Esophagus squamous epithelium (tissue), 5 donors: ENCODE data around the gene OR51F1. TPM values are rescaled to one million over a fixed set of nuclear protein-coding genes. Genes with fewer than 3 reads are reported as not detected.
"Not testable (repeated sequence)": the region's sequence is repeated elsewhere in the genome, so short reads cannot be mapped to it uniquely, and the experiment has no call there.

Source experiments
- DNase-seq: peaks from one replicate; lab custom pipeline; 2025; lab: John Stamatoyannopoulos, UW
- H3K27ac ChIP-seq, 4 donors: fragments of 200-600 bp; sonication (generic); one replicate each; pipeline ENCODE4 v1.5.1; 2016 to 2019; ENCODE audit warnings: mild to moderate bottlenecking in 1 of 4
- H3K27me3 ChIP-seq, 4 donors: fragments of 200-600 bp; sonication (generic); 1 replicate in 3 of 4; 2 replicates in 1 of 4; pipeline versions ENCODE4 v1.5.1 to v1.6.0; 2017 to 2021; ENCODE audit warnings: antibody characterized with exemption in 1 of 4
- H3K36me3 ChIP-seq, 3 donors: fragments of 200-600 bp; sonication (generic); one replicate each; pipeline ENCODE4 v1.5.1; 2016 to 2019
- H3K4me1 ChIP-seq, 3 donors: fragments of 200-600 bp; sonication (generic); one replicate each; pipeline ENCODE4 v1.5.1; 2017 to 2019
- H3K4me3 ChIP-seq, 4 donors: fragments of 200-600 bp; sonication (generic); 1 replicate in 3 of 4; 2 replicates in 1 of 4; pipeline ENCODE4 v1.5.1; 2016 to 2019; ENCODE audit warnings: mild to moderate bottlenecking in 2 of 4, moderate library complexity in 1 of 4
- H3K9me3 ChIP-seq, 3 donors: fragments of 200-600 bp; sonication (generic); one replicate each; pipeline ENCODE4 v1.5.1; 2016 to 2019
- POLR2A ChIP-seq, 4 donors: fragments of 450-650 bp; IDR thresholded peaks; one replicate each; pipeline ENCODE4 v1.6.1; 2017; ENCODE audit warnings: antibody characterized with exemption in 4 of 4, mild to moderate bottlenecking in 4 of 4, moderate library complexity in 3 of 4
- WGBS, 2 donors: methylation state at CpG; one replicate each; pipeline ENCODE4 v1.1.5; 2018; 5-methylcytosine and 5-hydroxymethylcytosine counted together
- intact Hi-C: fragments of 100-400 bp; cut with DNase I; formaldehyde crosslinking; loops from one replicate; pipeline ENCODE4 v1.15.0; 2022
- total RNA-seq, 4 donors: library from RNA; depleted of rRNA; stranded (reverse); fragments of >200 nt; gene quantifications; one replicate each; pipeline ENCODE4 v1.1.0, GENCODE V29; 2016
- TF ChIP-seq, protein P1 (sequence below), 6 experiments: fragments of 450-650 bp in 4 of 6; fragments of 200-600 bp in 2 of 6; sonication (generic) in 2 of 6; IDR thresholded peaks; one replicate each; pipeline ENCODE4 v1.5.1; 2016 to 2019; ENCODE audit warnings: antibody characterized with exemption in 6 of 6, mild to moderate bottlenecking in 4 of 6, moderate library complexity in 4 of 6
- donor health status: DM: yes; HTN: yes; CAD: no.

The OR51F1 gene
- total RNA-seq, 4 donors from 2014 or later, result not detected

- TF ChIP-seq POLR2A (IDR thresholded peaks at IDR 0.05), result no peak
- TF ChIP-seq, protein P1, sequence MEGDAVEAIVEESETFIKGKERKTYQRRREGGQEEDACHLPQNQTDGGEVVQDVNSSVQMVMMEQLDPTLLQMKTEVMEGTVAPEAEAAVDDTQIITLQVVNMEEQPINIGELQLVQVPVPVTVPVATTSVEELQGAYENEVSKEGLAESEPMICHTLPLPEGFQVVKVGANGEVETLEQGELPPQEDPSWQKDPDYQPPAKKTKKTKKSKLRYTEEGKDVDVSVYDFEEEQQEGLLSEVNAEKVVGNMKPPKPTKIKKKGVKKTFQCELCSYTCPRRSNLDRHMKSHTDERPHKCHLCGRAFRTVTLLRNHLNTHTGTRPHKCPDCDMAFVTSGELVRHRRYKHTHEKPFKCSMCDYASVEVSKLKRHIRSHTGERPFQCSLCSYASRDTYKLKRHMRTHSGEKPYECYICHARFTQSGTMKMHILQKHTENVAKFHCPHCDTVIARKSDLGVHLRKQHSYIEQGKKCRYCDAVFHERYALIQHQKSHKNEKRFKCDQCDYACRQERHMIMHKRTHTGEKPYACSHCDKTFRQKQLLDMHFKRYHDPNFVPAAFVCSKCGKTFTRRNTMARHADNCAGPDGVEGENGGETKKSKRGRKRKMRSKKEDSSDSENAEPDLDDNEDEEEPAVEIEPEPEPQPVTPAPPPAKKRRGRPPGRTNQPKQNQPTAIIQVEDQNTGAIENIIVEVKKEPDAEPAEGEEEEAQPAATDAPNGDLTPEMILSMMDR (IDR thresholded peaks at IDR 0.05), result no peak
- Histone ChIP-seq H3K4me3 (no peak overlapping the region), H3K9me3 (no peaks in the 10 kb centered on the region), H3K27me3 (no peaks in the 10 kb centered on the region), H3K36me3 (no peaks in the 10 kb centered on the region), H3K27ac (no peak overlapping the region), H3K4me1 (no peaks in the 10 kb centered on the region)
- 49 to 63% methylated on average over 2 of the region's 2 CpGs for WGBS, 2 donors
- intact Hi-C loops, result no loop called here
- no peak for DNase-seq
Observed at GRCh38 chr11:4763096-4763495, 6.6 kb downstream of the OR51F1 start.

- 73 to 76% methylated on average over 1 of the region's 1 CpG for WGBS, 2 donors
- Histone ChIP-seq H3K27ac (no peak overlapping the region), H3K4me1 (no peaks in the 10 kb centered on the region), H3K4me3 (no peak overlapping the region), H3K36me3 (no peaks in the 10 kb centered on the region), H3K9me3 (no peaks in the 10 kb centered on the region), H3K27me3 (no peaks in the 10 kb centered on the region)
- no peak for DNase-seq
- intact Hi-C loops, result no loop called here
- TF ChIP-seq, protein P1 (IDR thresholded peaks at IDR 0.05), result no peak
- TF ChIP-seq POLR2A (IDR thresholded peaks at IDR 0.05), result no peak
Observed at GRCh38 chr11:4751201-4751600, 18.5 kb downstream of the OR51F1 start.

DNA sequence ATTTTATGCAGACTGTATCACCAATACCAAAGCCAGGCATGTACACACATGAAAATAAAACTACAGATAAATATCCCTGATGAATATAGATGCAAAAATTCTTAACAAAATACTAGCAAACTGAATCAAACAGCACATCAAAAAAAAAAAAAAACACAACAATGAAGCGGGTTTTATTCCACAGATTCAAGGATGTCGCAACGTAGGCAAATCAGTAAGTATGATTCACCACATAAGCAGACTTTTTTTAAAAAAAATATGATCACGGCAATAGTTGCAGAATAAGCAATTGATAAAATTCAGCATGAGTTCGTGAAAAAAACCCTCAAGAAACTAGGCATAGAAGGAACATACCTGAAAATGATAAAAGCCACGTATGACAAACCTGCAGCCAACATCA is 21.3 kb downstream of the OR51F1 start:
- Histone ChIP-seq H3K27ac (no peak overlapping the region), H3K9me3 (no peaks in the 10 kb centered on the region), H3K4me3 (no peak overlapping the region), H3K36me3 (no peaks in the 10 kb centered on the region), H3K27me3 (no peaks in the 10 kb centered on the region), H3K4me1 (no peaks in the 10 kb centered on the region)
- intact Hi-C loops, result no loop called here
- TF ChIP-seq POLR2A (IDR thresholded peaks at IDR 0.05), result no peak
- TF ChIP-seq, protein P1 (IDR thresholded peaks at IDR 0.05), result no peak
- no peak for DNase-seq
- 50 to 52% methylated on average over 6 of the region's 6 CpGs for WGBS, 2 donors

DNA sequence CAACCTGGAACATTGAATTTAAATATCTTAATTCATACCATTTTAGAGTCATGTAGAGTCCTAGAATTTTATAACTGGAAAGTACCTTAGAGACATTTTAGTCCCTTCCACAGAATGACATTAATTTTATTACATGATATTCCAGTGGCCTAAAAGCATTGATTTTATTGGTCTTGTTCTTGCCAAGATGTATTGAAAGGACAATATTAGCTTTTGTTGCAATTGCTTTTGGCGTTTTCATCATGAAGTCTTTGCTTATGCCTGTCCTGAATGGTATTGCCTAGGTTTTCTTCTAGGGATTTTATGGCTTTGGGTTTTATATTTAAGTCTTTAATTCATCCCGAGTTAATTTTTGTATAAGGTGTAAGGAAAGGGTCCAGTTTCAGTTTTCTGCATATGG is 29.0 kb downstream of the OR51F1 start:
- H3K4me1 ChIP-seq, result no peaks in the 10 kb centered on the region
- 80% methylated on average over 2 of the region's 2 CpGs for WGBS, 2 donors

GRCh38 chr11:4727171-4727570 is 42.6 kb downstream of the OR51F1 start:
- Histone ChIP-seq H3K36me3 (no peaks in the 10 kb centered on the region), H3K27me3 (no peaks in the 10 kb centered on the region), H3K4me1 (no peaks in the 10 kb centered on the region), H3K4me3 (no peak overlapping the region), H3K9me3 (no peaks in the 10 kb centered on the region), H3K27ac (no peak overlapping the region)
- intact Hi-C loops, result no loop called here
- 76 to 81% methylated on average over 2 of the region's 2 CpGs for WGBS, 2 donors
- TF ChIP-seq, protein P1 (IDR thresholded peaks at IDR 0.05), result no peak
- no peak for TF ChIP-seq POLR2A (IDR thresholded peaks at IDR 0.05)
- no peak for DNase-seq

More for the DNA sequence above, 29.0 kb downstream of the OR51F1 start:
- H3K27me3 ChIP-seq, result no peaks in the 10 kb centered on the region
- intact Hi-C loops, result no loop called here
- no peak for DNase-seq
- H3K4me3 ChIP-seq, result no peak overlapping the region
- TF ChIP-seq, protein P1 (IDR thresholded peaks at IDR 0.05), result no peak
- no peak for TF ChIP-seq POLR2A (IDR thresholded peaks at IDR 0.05)
- no peaks in the 10 kb centered on the region for H3K36me3 ChIP-seq
- no peaks in the 10 kb centered on the region for H3K9me3 ChIP-seq
- H3K27ac ChIP-seq, result no peak overlapping the region

- H3K36me3 ChIP-seq, H3K4me1 ChIP-seq, intact Hi-C loops, H3K27ac ChIP-seq, DNase-seq, H3K4me3 ChIP-seq, H3K9me3 ChIP-seq, H3K27me3 ChIP-seq: not testable (repeated sequence)
- WGBS, 2 donors, result 90 to 92% methylated on average over 10 to 17 of the region's 33 CpGs
Observed at GRCh38 chr11:4722616-4723534, 46.9 kb downstream of the OR51F1 start.
